Kidney epithelial cell (primary cell): ENCODE data around the gene NFATC4. TPM values are rescaled to one million over a fixed set of nuclear protein-coding genes. Genes with fewer than 3 reads are reported as not detected.

Experiments
- DNase-seq: peaks from one replicate; pipeline ENCODE4 v3.0.0-alpha.2; 2010; ENCODE audit warnings: low read depth
- H3K27me3 ChIP-seq: 2 replicates; pipeline ENCODE4 v1.6.0; 2011; ENCODE audit warnings: low read length; ENCODE audit not compliant: control insufficient read depth, insufficient read depth
- H3K36me3 ChIP-seq: 2 replicates; pipeline ENCODE4 v1.5.1; 2011; ENCODE audit warnings: low read length; ENCODE audit not compliant: control insufficient read depth, insufficient read depth
- H3K4me3 ChIP-seq: 2 replicates; pipeline ENCODE4 v1.5.1; 2011; ENCODE audit warnings: low read depth, mild to moderate bottlenecking, control low read depth, low read length
- CTCF ChIP-seq: IDR thresholded peaks from 2 replicates; pipeline ENCODE4 v1.5.1; 2011; ENCODE audit warnings: mild to moderate bottlenecking, moderate library complexity, low read length, control low read depth, inconsistent platforms; ENCODE audit not compliant: insufficient read depth, poor library complexity, severe bottlenecking
- total RNA-seq: library from RNA; depleted of rRNA; stranded (reverse); fragments of >200 nt; gene quantifications from 2 replicates; pipeline ENCODE4 v1.2.3, GENCODE V29; 2015

The NFATC4 gene
- total RNA-seq, 1 donor from 2014 or later, result 8.0 TPM

- Histone ChIP-seq H3K4me3 (no peak overlapping the region), H3K27me3 (no peaks in the 10 kb centered on the region), H3K36me3 (no peaks in the 10 kb centered on the region)
- TF ChIP-seq CTCF, result no peak
- DNase-seq, result no peak
These were observed 22.9 kb downstream of the NFATC4 start for GRCh38 chr14:24390701-24391468.

- TF ChIP-seq CTCF, result peak; percentile 23
- Histone ChIP-seq H3K27me3 (no peaks in the 10 kb centered on the region), H3K36me3 (no peaks in the 10 kb centered on the region), H3K4me3 (peak overlapping the region; percentile 9)
- DNase-seq, result no peak
These were observed 24.5 kb downstream of the NFATC4 start for GRCh38 chr14:24392325-24393091.

- no peak for DNase-seq
- H3K27me3 ChIP-seq, result no peaks in the 10 kb centered on the region
- no peak overlapping the region for H3K4me3 ChIP-seq
- no peaks in the 10 kb centered on the region for H3K36me3 ChIP-seq
- peak; percentile 5 for TF ChIP-seq CTCF
These were observed 26.3 kb downstream of the NFATC4 start for GRCh38 chr14:24394275-24394674.

- Histone ChIP-seq H3K4me3 (no peak overlapping the region), H3K36me3 (no peaks in the 10 kb centered on the region), H3K27me3 (no peaks in the 10 kb centered on the region)
- DNase-seq, result no peak
- no peak for TF ChIP-seq CTCF
These were observed 27.9 kb downstream of the NFATC4 start for GRCh38 chr14:24395609-24396582.

GRCh38 chr14:24397639-24398292 lies 29.8 kb downstream of the NFATC4 start:
- no peak for DNase-seq
- Histone ChIP-seq H3K27me3 (no peaks in the 10 kb centered on the region), H3K36me3 (no peaks in the 10 kb centered on the region), H3K4me3 (no peak overlapping the region)
- TF ChIP-seq CTCF, result no peak
